Prostate gland (tissue), 2 donors: Measurements from ENCODE around the gene ABCC3.

Experiments used
- POLR2A ChIP-seq: fragments of 450-650 bp; IDR thresholded peaks from one replicate; pipeline ENCODE4 v1.6.1; 2016; ENCODE audit warnings: antibody characterized with exemption, mild to moderate bottlenecking
- TF ChIP-seq, protein P1 (sequence below), 4 experiments: fragments of 200-600 bp in 2 of 4; fragments of 450-650 bp in 2 of 4; sonication (generic) in 2 of 4; IDR thresholded peaks; 1 replicate in 3 of 4; 2 replicates in 1 of 4; pipeline ENCODE4 v1.5.1; 2016 to 2019; ENCODE audit warnings: antibody characterized with exemption in 4 of 4, mild to moderate bottlenecking in 2 of 4, moderate library complexity in 2 of 4

DNA sequence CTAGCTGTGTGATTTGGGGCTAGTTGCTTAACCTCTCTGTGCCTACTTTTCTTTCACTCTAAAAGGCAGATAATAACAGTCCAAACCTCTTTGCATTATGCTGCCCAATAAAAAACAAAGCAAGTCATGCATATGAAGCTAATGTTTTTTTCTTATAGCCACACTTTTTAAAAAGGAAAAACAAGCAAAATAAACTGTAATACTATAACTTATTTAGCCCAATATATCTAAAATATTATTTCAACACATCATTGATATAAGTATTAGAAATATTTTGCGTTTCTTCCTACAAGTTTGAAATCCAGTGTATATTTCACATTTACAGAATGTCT lies 50.6 kb downstream of the ABCC3 start:
- TF ChIP-seq, protein P1, sequence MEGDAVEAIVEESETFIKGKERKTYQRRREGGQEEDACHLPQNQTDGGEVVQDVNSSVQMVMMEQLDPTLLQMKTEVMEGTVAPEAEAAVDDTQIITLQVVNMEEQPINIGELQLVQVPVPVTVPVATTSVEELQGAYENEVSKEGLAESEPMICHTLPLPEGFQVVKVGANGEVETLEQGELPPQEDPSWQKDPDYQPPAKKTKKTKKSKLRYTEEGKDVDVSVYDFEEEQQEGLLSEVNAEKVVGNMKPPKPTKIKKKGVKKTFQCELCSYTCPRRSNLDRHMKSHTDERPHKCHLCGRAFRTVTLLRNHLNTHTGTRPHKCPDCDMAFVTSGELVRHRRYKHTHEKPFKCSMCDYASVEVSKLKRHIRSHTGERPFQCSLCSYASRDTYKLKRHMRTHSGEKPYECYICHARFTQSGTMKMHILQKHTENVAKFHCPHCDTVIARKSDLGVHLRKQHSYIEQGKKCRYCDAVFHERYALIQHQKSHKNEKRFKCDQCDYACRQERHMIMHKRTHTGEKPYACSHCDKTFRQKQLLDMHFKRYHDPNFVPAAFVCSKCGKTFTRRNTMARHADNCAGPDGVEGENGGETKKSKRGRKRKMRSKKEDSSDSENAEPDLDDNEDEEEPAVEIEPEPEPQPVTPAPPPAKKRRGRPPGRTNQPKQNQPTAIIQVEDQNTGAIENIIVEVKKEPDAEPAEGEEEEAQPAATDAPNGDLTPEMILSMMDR (IDR thresholded peaks at IDR 0.05), result no peak
- TF ChIP-seq POLR2A, result no peak
